ENCODE measurements around the gene OR4S2.

Gene OR4S2, protein sequence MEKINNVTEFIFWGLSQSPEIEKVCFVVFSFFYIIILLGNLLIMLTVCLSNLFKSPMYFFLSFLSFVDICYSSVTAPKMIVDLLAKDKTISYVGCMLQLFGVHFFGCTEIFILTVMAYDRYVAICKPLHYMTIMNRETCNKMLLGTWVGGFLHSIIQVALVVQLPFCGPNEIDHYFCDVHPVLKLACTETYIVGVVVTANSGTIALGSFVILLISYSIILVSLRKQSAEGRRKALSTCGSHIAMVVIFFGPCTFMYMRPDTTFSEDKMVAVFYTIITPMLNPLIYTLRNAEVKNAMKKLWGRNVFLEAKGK

DNA sequence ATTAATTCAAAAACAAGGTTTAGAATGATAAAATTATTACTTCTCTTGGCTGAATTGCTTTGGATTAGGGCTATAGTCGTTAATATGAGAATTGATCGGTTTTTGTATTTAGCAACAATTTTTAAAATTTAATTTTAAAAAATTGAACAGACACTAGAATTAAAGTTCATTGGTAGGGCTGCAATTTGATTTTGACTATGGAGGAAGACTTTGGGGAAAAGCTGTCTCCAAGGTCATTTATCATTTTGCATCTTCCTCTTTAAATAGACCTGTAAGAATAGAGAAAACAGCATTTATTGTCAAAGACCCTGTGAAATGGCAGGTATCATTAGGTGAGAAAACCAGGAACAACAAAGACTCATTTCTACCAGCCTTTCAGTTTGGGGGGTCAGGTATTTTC is at the start of gene OR4S2:
OR4S2 (plus strand) TSS at position 301 of the 400 bp plus-strand sequence. CDS start 2,577 bp downstream, outside the sequence.
- DNase-seq, result no peak

DNA sequence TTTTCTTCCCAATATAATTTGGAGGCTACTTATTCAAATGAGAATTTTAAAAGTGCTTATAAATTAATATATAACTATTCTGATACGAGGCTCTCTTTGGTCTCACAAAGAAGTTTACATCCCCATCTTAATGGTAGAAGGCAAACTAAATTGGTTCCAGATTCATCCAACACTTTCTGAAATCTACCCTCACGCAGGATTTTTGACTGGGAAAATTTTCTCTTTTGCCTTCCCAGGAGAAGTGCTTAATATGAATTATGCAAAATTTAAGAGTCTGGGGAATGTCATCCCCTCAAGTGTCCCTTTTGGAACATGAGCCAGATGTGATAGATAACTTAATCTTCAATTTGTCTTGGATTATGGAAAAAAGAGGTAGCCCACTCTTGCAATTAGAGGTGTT is 40.6 kb upstream of the OR4S2 start, which contains the start of gene OR4C11:
OR4C11 (minus strand) TSS at position 101 of the 400 bp plus-strand sequence. CDS start 3,272 bp downstream, outside the sequence.
- DNase-seq, result no peak

DNA sequence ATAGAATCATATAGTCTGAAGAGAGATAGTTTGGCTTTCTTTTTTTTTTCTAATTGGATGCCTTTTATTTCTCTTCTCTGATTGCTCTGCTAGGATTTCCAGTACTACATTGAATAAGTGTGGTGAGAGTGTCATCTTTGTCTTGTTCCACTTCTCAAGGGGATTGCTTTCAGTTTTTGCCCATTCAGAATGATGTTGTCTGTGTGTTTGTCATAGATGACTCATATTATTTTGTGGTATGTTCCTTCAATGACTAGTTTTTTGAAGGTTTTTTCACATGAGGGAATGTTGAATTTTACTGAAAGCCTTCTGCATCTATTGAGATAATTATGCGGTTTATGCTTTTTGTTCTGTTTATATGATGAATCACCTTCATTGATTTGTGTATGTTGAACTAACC is 23.6 kb upstream of the OR4S2 start:
- no peak for DNase-seq

DNA sequence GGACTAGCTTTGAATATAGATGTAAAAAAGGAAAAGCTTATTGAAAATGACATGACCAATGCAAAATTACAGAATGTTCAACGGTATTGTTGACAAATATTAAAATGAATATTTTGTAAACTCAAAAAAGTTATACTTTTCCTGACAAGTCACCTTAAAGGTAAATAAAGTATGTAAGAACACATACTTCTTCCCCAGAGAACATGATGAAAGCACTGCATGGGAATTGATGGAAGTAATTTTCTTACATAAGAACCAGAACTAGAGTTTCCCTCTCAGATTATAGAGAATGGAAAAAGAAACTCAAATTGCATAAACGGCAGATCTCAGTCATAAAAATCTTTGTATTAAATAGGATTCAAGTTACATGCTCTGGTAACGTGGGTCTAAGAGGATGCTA is 13.3 kb upstream of the OR4S2 start, which contains the start of gene OR4P4:
OR4P4 (plus strand) TSS at position 301 of the 400 bp plus-strand sequence.
- DNase-seq, result no peak

DNA sequence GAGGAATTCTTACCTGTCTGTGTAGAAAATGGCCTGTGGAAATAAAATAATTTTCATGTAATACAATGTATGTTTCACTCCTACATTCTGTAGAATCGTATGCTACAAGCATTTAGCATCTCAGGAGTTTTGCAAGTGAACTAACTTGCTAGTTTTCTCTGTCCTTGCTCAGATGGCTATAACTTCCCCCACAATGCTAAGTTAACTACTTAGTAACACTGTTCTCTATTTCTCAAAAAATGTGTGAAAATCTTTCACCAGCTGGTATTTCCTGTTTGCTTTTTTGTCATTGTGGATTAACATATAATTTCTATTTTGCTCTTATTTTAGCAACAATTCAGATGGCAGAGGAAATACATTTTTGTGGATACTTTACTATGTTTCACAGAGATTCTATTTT is 4.4 kb downstream of the OR4S2 start:
- no peak for DNase-seq

DNA sequence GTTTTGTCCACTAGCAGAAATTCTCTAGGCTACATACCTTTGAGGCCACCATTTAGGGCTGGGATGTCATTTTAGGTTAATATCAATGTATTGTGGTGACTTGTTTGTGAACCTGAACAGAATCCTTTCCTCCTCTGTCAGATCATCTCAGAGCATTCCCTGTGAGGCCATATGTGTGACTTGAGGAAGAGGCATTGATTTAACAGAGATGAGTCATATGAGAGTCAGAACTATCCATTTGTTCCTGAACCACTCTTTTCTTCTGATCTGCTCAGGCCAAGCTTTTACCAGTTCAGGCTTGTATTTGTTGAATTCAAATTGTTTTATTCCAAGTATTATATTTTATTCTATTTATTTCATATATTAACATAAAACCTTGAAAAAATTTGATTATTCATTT is 7.0 kb downstream of the OR4S2 start:
- DNase-seq, result no peak

DNA sequence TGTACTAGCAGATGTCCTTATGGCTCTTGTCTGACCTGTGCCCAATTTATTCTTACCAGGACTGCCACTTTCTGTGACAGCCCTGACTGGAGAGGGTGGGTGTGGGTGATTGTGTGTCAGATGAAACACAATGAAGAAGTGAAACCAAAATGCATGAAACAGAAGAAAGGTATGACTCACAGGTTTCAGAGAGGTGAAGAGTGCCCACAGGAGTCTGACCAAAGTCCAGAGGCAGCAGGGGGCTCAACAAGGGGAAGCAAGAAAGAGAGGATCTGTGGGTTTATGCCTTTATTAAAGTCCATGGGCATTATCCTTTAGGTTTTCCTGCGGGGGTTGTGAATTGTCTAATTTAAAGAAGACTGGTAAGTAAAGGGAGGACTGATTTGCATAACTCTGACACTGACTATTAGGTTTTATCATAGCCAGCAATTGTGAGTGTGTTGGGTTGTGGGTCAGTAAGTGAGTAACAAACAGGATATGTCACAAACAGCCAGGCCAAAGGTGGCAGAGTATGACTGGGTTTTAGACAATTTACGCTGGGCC is 10.0 kb downstream of the OR4S2 start:
- DNase-seq, result no peak

DNA sequence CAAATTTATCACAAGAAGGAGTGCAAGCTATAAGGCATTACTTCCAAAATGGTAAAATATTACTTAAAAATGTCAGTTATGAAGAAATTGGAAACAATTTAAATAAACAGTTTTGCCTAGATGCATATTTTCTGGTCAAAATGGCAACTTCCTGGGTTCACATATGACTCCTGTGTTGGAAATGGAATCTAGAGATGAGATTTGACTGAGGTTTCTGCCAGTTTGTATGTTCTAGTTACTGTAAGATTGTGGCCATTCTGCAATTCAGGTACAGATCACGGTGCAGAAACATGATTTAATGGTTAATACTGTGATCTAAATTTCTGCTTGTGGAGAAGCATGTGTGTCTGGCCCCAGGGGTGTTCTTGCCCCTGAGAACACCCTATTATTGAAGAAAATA is 10.5 kb downstream of the OR4S2 start:
- DNase-seq, result no peak

DNA sequence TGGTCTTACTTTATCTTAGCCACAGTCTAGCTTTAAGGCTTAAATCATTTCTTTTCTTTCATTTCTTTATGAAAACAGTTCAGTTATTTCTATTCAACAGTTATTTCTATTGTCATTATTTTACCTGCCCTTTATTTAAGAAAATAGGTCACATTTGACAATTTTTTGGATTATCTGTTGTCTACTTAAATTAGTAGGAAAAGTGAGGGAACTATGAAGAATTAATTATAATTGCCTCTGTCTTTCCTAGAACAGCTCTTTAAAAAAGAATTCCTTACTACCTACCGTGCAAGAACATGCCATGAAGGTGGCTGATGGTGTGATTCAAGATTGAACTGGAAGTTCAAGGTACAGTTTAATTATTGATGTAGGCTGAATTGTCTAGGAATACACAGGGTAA is 13.8 kb downstream of the OR4S2 start, which contains the start of gene OR4C6:
OR4C6 (plus strand) TSS at position 301 of the 400 bp plus-strand sequence. CDS start 2,966 bp downstream, outside the sequence.
- no peak for DNase-seq

DNA sequence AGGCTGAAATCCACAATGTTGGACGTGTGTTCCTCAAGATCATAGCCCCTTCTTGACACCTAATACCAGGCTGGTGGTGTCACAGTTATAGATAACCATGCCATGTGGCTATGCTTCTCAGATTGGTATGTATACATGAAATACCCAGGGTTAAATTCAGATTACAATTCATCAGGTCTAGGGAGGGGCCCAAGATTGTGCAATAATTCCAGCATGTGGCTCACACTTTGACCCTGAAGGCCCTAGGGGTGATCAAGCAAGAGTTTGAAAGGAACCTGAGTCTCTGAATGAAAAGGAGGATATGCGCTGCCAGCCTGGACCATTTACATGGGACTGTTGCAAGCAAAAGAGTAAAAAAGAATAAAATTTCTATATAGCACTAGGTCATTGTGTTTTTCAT is 21.2 kb downstream of the OR4S2 start:
- no peak for DNase-seq

DNA sequence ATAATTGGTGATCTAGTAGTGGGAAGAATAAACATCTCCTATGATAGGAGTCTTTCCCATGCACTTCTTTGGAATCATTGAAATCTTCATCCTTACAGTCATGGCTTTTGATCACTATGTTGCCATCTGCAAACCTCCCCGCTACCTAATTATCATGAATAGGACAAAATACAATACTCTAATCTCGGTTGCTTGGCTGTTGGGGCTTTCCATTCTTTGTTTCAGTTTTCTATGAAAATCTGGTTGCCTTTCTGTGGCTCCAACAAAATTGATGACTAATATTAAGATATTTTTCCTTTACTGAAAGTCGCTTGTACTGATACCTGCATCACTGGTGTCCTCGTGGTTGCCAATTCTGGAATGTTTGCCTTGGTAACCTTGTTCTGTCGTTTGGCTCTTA is 25.7 kb downstream of the OR4S2 start:
- no peak for DNase-seq

DNA sequence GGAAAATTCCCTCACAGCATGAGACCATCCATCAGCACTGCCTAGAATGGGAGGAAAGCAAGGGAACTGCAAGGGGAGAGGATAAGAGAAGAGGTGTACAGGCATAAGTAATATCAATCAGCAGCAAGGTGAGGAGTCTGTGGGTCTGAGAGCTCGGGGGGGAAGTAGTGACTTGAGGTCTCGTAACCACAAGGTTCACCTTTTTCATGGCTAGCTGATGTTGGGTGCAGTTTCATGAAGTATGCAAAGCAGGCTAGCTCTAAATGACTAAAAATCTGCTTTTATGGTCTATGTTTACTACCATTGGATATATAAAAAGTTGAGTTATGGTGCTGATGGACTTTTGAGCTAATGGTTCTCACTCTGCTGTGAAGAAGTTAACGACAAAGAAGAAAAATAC is 49.7 kb downstream of the OR4S2 start:
- DNase-seq, result no peak

DNA sequence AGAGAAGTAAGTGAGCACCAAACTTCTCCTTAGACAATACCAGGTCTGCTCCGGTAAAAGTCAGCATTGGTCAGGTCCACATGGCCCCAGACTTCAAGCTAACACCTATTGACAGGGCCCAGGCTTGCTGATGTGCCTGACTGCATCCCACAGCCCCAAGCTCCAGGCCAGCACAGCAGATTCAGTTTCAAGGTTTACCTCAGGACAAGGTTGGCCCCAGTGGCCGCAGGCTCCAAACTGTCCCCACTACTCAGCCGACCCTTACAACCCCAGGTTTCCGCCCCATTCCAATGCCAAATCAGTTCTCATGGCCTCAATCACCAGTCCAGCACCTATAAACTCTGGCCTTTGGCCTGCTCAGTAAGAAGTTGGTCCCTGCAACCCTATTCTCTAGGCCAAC is 53.3 kb downstream of the OR4S2 start:
- DNase-seq, result no peak
